K562 (cell line): ENCODE results near the gene UBE2A. TPM values are rescaled to one million over a fixed set of nuclear protein-coding genes. Genes with fewer than 3 reads are reported as not detected.
A peak's percentile ranks its signal among the peaks of the same experiment; 100 is the strongest.

ENCODE experiments used
- BRF1 ChIP-seq: IDR thresholded peaks from 3 replicates; pipeline ENCODE4 v1.6.1; 2011; ENCODE audit warnings: borderline replicate concordance, mild to moderate bottlenecking; ENCODE audit not compliant: insufficient read length; ENCODE audit errors: extremely low read depth
- EHMT2 ChIP-seq: fragments of 450-650 bp; IDR thresholded peaks from 2 replicates; pipeline ENCODE4 v1.6.1; 2018; ENCODE audit warnings: antibody characterized with exemption
- MCM7 ChIP-seq, 2 experiments: fragments of 450-650 bp; IDR thresholded peaks; 2 replicates each; pipeline ENCODE4 v1.6.1; 2016 to 2018
- MLX ChIP-seq, 2 experiments: fragments of 450-650 bp in 1 of 2; sonication (generic) in 1 of 2; formaldehyde crosslinking; conservative IDR thresholded peaks; 2 replicates each; pipeline versions ENCODE4 v1.4.0 to v1.8.1; 2020 to 2022; ENCODE audit warnings: mild to moderate bottlenecking in 1 of 2, missing genetic modification reagents in 1 of 2
- PATZ1 ChIP-seq: fragments of 250-450 bp; sonication (Bioruptor Pico); IDR thresholded peaks from 2 replicates; pipeline ENCODE4 v1.5.0; 2020; ENCODE audit warnings: mild to moderate bottlenecking, borderline replicate concordance
- STAT6 ChIP-seq: sonication (generic); formaldehyde crosslinking; IDR thresholded peaks from 2 replicates; pipeline ENCODE4 v1.8.1; 2023; ENCODE audit warnings: mild to moderate bottlenecking, missing genetic modification reagents
- TCF15 ChIP-seq: fragments of 250-450 bp; sonication (Bioruptor Pico); IDR thresholded peaks from 2 replicates; pipeline ENCODE4 v1.8.0; 2022; ENCODE audit warnings: moderate library complexity, mild to moderate bottlenecking, inconsistent platforms
- TFAM ChIP-seq: fragments of 250-450 bp; sonication (Bioruptor Pico); conservative IDR thresholded peaks from 2 replicates; pipeline ENCODE4 v1.5.0; 2021; ENCODE audit warnings: mild to moderate bottlenecking, moderate library complexity
- USF1 ChIP-seq: sonication (generic); formaldehyde crosslinking; IDR thresholded peaks from 2 replicates; pipeline ENCODE4 v1.9.0; 2022; ENCODE audit warnings: mild to moderate bottlenecking, missing genetic modification reagents
- ZFP30 ChIP-seq: fragments of 250-450 bp; sonication (Bioruptor Pico); IDR thresholded peaks from 2 replicates; pipeline ENCODE4 v1.8.0; 2022; ENCODE audit warnings: moderate library complexity, mild to moderate bottlenecking, inconsistent platforms, borderline replicate concordance
- ZFP36 ChIP-seq: fragments of 150-350 bp; IDR thresholded peaks from 2 replicates; pipeline ENCODE4 v1.6.1; 2018; ENCODE audit warnings: low read length, low read depth; ENCODE audit not compliant: partially characterized antibody
- ZNF282 ChIP-seq: sonication (generic); formaldehyde crosslinking; IDR thresholded peaks from 2 replicates; pipeline ENCODE4 v1.8.1; 2023; ENCODE audit warnings: missing genetic modification reagents
- ZNF316 ChIP-seq: fragments of 450-650 bp; IDR thresholded peaks from 2 replicates; pipeline ENCODE4 v1.6.1; 2016
- ZNF76 ChIP-seq: fragments of 250-450 bp; sonication (Bioruptor Pico); IDR thresholded peaks from 2 replicates; pipeline ENCODE4 v1.4.0; 2020; ENCODE audit warnings: mild to moderate bottlenecking, moderate library complexity, borderline replicate concordance
- polyA plus RNA-seq, 8 experiments: library from polyadenylated mRNA; depleted of rRNA in 4 of 8; stranded (reverse) in 5 of 8; unstranded in 3 of 8; fragments of >200 nt; fragmentation: Nextera tagmentation in 2 of 8; fragmentation: Illumina TruSeq in 1 of 8; extraction: Ambion mirVana in 2 of 8; extraction: Trizol in 1 of 8; gene quantifications; 2 replicates each; pipeline versions ENCODE4 v1.2.1 to v1.2.3, GENCODE V29; 2011 to 2014; ENCODE audit warnings: inconsistent platforms in 1 of 8, missing spikeins in 1 of 8
- total RNA-seq, 7 experiments: library from RNA; depleted of rRNA in 6 of 7; stranded (reverse); fragments of >200 nt in 6 of 7; fragmentation: Illumina TruSeq in 2 of 7; extraction: Trizol in 2 of 7; gene quantifications; 2 replicates each; pipeline versions ENCODE4 v1.2.1 to v1.2.3, GENCODE V29; 2011 to 2021; ENCODE audit warnings: low replicate concordance in 1 of 7

UBE2A gene
- total and polyA plus RNA-seq, 9 of the 15 experiments (the other 6 are each of a cell fraction or from before 2014, with no cell fraction given), result 21.6 to 87.6 (median 47.8) TPM

- no peak for TF ChIP-seq PATZ1 (CRISPR knock-in tag)
- TF ChIP-seq MCM7 (IDR thresholded peaks at IDR 0.05), result no peak
- TF ChIP-seq BRF1, result no peak
- TF ChIP-seq STAT6 (CRISPR knock-in tag), result no peak
- TF ChIP-seq EHMT2, result no peak
- TF ChIP-seq ZNF76 (CRISPR knock-in tag), result no peak
- TF ChIP-seq TFAM (CRISPR knock-in tag), result no peak
- no peak for TF ChIP-seq ZFP36
- no peak for TF ChIP-seq ZNF316
- no peak for TF ChIP-seq ZNF282 (CRISPR knock-in tag)
- TF ChIP-seq ZFP30 (CRISPR knock-in tag), result no peak
- TF ChIP-seq MLX (CRISPR knock-in tag; conservative IDR thresholded peaks at IDR 0.05), result no peak
- peak; percentile 93 for TF ChIP-seq USF1 (CRISPR knock-in tag)
- no peak for TF ChIP-seq TCF15 (CRISPR knock-in tag)
These were observed 9.2 kb upstream of the UBE2A start, which contains the start of gene STEEP1 (continued) for GRCh38 chrX:119565107-119565663.
